ENCODE measurements around the gene C14orf180. TPM values are rescaled to one million over a fixed set of nuclear protein-coding genes. Genes with fewer than 3 reads are reported as not detected.

The C14orf180 gene
- total RNA-seq, 1 donor from 2014 or later = 25.5 TPM

- peak; percentile 73 for DNase-seq (ENCODE audit: low spot score)
Measured at GRCh38 chr14:104549536-104550339, 29.8 kb upstream of the C14orf180 start.

DNA sequence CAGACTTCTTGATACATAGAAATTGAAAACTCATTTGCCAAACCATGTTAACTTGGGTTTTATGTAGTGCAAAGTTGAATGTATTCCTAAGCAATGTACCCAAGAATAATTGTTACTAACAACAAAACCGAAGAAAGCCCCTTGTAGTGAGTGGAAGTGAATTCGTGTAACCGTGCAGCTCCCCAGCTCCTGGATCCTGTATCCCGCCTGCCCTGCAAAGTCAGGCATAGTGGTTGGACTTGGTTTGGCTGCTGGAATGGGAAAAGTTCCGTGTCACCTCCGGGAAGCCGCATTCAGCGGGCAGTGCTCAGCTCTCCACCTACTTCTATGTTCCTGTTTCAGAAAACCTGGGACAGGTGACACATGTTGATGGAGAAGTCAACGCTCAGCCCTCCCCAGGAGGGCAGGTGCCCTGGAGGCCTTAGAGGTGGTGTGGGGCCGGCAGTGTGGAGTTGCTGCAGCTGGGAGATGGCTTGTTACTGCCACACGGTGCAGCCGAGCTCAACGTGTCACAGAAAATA lies 29.2 kb upstream of the C14orf180 start:
- DNase-seq (ENCODE audit: low spot score) = peak; percentile 47

DNA sequence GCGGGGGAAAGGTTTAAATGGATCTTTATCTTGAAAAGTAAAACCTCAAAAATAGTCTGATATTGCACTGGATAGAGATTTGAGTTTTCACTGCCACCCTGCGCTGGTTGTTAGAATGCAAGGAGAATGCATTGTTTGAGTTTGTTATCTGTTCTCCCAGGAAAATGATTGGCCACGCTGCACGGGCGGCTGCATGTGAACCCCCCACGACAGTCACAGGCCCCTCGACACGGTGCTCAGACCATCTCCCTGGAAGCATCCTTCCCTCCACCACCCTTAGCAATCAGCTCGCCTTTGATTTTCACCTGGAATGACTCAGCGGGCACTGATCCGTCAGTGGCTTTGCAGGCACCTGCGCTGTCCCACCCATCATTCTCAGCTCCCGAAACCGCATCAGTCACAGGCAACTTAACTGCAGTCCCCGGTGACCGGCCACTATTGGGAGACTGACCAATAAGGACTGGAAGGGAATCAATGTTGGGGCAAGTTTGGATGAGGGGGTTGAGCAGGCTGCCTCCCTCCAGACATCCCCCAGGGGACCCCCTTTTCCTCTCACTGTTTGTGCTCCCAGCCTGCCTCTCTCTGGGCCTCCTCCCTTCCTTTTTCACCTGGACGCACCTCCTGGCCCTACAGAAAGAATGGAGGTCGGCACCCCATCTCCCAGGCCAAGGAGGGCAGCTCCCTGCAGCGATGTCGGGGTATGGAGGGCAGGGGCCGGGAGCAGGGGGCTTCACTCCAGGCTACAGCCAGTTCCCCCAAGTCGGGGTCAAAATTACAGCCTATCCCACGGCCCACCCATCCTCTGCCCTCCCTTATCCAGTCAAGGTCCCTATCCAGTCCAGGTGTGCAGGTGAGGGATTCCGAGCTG lies 28.5 kb upstream of the C14orf180 start:
- peak; percentile 79 for DNase-seq (ENCODE audit: low spot score)

- peak; percentile 88 for DNase-seq (ENCODE audit: low spot score)
Measured at GRCh38 chr14:104551851-104552737, 27.5 kb upstream of the C14orf180 start.

DNA sequence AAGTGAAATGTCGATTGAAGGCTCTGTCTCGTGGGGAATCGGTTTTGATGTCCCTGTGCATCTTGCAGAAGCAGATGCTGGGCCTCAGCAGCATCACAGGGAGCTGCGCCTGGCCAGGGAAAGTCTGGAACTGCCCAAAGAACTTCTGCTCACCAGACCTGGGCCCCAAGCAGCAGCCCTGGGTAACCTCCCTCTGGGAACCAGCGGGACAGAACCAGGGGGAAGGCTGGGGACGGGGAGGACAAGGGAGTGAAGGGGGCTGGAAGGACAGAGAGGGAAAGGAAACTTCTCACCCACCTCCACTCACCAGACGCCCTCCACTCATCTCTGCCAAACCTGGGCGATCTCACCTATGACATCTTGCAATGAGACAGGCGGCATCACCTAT lies 26.8 kb upstream of the C14orf180 start:
- no peak for DNase-seq (ENCODE audit: low spot score)

- DNase-seq (ENCODE audit: low spot score) = peak; percentile 74
Measured at GRCh38 chr14:104553166-104554087, 26.1 kb upstream of the C14orf180 start.

DNA sequence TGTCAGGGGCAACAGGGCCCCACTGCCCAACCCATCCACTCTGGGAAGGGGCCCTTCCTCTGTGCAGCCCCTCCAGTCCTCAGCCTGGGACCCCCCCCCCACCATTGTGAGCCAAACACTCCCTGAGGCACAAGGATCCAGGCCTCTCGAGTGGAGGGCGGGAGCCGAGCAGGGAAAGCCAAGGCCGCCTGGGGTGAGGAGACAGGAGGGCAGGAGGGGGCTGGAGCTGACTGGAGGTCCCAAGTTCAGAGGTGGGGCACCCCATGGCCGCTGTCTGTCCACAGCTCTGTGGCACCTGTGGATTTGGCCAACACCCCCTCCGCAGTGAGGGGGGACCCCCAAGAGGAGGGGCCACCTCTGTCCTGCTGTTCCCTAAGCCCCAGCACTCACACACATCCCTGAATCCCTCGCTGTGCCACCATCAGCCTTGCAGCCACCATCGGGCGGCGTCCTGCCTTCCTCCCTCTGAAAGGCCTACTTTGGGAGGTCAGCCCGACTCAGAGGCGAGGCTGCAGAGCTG lies 25.4 kb upstream of the C14orf180 start:
- DNase-seq (ENCODE audit: low spot score) = no peak

DNA sequence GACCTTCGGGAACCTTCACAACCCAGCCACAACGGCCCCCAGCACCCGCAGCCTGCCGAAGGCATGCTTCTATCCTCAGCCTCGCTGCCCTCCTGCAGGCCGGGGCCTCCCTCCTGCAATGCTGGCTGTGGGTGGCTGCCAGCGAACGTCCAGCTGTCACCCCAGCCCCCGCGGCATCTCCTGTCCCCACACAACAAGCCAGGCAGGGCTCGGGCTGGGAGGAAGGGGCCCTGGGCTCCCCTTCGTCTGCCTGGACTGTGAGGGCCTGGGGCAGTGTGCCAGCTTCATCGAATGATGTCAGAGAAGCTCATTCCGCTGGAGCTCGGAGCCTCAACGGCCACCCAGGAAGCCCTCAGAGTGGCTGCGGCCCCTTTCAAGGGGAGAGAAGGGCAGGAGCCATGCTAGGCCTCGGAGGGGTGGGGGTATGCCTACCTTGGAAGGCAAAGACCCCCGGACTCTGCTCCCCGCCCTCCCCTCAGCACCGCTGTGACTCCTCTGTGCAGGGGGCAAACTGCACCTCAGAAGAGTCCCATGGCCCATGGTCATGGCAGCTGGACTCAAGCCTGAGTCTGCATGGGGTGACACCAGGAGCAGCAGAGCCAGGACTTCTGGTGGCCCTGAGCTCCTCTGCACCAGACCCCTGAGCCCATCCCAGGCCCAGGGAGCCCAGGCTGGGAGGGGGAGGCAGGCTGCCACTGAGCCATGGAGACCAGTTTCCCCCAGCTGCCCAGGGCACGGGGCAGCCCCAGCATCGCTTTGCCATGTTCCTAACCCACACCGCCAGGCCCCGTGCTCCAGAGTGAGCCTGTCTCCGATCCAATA lies 24.7 kb upstream of the C14orf180 start:
- peak; percentile 84 for DNase-seq (ENCODE audit: low spot score)

GRCh38 chr14:104555430-104556255 lies 23.9 kb upstream of the C14orf180 start:
- peak; percentile 78 for DNase-seq (ENCODE audit: low spot score)

DNA sequence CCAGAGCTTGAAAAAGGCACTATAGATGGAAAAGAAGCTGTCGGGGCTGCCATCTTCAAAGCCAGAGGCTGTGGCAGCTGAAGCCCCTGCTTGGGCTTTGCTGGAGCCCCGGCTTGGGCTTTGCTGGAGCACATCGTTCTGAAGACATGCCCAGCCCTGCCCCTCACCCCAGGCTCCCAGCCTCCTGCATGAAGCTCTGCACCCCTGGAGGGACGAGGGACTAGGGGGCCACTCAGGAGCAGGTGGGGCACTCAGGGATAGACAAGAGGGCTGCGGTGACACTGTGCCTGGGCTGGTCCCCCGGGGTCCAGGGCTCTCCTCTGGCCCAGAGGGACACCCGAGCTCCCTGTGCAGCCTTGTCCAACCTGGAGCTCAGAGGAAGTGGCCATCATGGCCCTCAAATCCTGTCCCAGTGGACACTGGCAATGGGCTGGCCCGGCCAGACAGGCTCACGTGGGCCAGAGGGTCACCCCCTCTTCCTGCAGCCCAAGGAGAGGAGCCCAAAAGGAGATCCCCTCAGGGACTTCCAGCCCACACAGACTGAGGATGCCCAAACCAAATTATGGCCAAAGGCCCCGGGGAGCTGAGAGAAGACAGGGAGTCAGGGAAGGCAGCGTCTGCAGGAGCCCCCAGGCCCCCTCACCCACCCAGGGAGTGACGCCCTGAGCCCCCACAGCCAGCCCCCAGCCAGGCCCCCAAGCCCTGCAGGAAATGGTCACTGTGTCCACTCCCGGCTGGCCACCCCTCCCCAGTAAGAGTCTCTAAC lies 23.1 kb upstream of the C14orf180 start:
- DNase-seq (ENCODE audit: low spot score) = peak; percentile 83

DNA sequence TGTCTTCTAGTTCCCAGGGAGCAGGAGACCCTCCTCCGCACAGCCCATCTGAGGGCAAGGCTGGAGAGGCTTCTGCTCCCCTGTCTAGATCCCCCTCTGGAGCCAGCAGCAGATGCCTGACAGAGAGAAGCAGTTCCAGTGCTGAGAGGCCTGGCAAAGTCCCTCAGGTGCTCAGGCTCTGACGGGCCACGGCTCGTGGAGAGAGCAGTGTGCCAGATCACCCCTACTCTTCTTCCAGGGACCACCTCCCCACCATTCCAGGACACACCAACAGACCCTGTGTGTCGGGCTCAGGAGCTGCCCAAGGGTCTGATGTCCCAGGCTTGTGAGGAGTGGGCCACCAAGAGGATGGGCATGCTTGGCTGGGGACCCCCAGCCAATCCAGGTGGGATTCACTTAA lies 22.5 kb upstream of the C14orf180 start:
- peak; percentile 76 for DNase-seq (ENCODE audit: low spot score)

DNA sequence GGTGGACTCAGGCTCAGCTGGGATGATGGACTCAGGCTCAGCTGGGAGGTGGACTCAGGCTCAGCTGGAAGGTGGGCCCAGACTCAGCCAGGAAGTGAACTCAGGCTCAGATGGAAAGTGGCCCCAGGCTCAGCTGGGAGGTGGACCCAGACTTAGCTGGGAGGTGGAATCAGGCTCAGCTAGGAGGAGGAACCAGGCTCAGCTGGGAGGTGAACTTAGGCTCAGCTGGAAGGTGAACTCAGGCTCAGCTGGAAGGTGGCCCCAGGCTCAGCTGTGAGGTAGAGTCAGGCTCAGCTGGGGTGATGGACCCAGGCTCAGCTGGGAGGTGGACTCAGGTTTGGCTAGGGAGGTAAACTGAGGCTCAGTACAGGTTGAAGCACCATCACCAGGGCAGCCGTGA lies 21.8 kb upstream of the C14orf180 start:
- no peak for DNase-seq (ENCODE audit: low spot score)

DNA sequence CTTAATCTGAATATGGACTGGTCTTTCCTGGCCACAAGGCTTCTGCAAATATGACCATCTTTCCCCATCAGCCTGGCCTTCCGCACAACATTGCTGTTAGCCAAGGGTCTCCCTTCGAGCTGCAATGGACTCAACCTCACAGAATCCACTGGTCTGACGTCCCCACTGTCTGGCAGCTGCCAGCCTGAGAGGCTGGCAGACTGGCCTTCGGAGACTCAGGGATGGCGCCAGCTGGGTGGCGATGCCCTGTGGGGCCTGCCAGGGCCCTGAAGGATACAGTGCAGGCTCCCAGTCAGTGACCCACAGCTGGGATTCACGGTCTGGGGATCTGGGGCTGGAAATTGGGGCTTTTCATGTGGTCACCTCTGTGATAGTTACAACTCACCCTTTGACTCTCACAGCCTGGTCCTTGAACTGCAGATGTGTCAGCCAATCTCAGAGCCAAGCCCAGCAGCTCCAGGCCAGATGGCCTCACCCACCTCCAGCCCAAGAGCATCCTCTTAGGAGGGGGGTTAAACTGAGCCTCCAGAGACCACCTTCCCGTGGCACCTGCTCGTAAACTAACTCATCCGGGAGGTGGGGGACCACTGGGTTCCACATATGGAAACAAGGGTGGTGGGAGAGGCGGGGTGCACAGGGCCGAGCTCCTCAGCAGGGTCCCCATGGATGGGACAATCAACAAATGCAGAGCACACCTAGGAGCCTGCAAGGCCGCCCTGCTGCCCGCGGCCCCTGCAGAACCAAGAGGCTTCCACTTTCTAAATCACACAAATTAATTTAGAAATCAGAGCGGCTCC lies 21.1 kb upstream of the C14orf180 start:
- no peak for DNase-seq (ENCODE audit: low spot score)

GRCh38 chr14:104559028-104559803 lies 20.3 kb upstream of the C14orf180 start:
- DNase-seq (ENCODE audit: low spot score) = no peak

DNA sequence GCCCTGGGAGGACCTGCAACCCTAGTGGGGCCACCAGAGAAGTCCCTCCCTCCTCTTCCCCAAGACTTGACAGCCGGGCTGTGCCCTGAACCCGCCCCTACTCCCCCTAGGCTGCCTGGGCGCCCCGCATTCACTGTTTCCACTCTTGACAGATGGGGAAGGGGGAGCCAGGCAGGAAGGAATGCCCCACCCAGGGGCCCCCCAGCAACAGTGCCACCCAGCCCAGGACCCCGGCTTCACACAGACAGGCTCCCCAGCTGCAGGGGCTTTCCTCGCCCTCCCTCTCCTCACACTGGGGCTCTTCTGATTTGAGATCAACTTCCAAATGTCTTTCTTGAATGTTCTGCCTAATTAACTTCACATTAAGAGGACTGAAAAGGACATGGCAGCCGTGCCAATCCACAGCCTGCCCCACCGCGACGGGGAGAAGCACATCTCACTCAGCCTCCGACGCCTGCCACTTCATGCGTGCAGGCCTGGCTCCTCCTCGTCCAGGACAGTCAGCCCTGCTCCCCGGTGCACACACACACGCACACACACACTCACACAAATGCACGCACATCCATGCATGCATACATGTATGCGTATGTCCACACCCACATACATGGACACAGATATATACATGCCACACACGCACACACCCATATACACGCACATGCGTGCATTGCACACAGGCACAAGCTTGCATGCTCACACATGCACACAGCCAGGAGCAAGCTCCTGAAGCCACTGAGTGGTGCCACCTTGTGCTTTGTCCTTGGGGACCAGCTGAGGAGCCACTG lies 19.6 kb upstream of the C14orf180 start:
- no peak for DNase-seq (ENCODE audit: low spot score)

All from mesenteric fat pad (tissue), 1 donor.